Islet of Langerhans (tissue), 1 donor: ENCODE results near the gene OGFOD3.
A peak's percentile ranks its signal among the peaks of the same experiment; 100 is the strongest.
"Not testable (repeated sequence)": the region's sequence is repeated elsewhere in the genome, so short reads cannot be mapped to it uniquely, and the experiment has no call there.

Experiments used
- FAIRE-seq: peaks from one replicate; lab custom pipeline; 2011; peaks lifted over from hg19 to GRCh38; lab: Jason Lieb, UNC

OGFOD3 gene, protein sequence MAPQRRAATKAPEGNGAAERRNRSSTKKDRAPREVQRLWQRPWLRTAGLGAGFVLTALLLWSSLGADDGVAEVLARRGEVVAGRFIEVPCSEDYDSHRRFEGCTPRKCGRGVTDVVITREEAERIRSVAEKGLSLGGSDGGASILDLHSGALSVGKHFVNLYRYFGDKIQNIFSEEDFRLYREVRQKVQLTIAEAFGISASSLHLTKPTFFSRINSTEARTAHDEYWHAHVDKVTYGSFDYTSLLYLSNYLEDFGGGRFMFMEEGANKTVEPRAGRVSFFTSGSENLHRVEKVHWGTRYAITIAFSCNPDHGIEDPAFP

DNA sequence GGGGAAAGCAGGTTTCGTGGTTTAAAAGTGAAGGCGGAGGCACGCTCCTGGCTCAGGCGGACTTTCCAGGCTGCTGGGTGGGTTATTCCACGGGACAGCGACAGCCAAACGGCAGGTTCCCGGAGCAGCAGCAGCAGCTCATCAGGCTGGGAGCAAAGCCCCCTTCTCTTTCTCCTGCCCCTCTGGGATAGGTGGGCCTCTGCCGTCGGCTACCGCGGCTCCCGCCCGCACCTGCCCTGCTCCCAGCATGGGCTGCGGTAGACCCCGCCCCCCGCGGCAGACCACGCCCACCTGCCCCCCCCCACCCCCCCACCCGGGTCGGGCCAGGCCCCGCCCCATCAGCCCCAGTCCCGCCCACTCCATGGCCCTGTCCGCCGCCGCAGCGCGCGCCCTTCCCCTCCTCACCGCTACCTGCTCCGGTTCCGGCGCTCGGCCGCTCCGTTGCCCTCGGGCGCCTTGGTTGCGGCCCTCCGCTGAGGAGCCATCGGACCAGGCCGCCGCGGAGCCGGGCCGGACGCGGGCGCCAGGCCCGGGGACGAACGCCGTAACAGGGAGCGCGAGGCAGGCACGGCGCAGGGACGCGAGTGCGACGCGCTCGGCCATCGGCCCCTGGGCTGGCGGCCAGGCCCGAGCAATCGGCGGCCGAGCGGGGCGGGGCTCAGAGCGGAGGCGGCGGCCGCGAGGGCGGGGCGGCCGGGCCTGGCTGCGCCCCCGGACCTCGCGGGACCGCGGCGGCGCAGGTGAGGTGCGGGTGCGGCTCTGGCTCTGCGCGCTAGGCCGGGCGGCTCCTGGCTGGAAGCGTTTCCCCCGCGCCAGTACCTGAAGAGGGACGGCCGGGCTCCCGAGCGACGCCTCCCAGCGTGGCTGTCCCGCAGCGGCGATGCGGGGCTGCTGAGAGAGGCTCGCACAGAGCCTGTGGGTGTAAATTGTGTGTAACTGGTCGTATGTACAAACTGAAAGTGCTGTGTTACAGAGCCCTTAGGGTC is at the start of gene OGFOD3, which contains the start of gene HEXD:
Gene OGFOD3, minus strand, starts transcription at position 586 of the 986 bp plus-strand sequence. Its CDS starts 101 bp downstream, at position 485.
Gene HEXD, plus strand, starts transcription at position 347 of the 986 bp plus-strand sequence. CDS start 1,453 bp downstream, outside the sequence.
- no peak for FAIRE-seq

DNA sequence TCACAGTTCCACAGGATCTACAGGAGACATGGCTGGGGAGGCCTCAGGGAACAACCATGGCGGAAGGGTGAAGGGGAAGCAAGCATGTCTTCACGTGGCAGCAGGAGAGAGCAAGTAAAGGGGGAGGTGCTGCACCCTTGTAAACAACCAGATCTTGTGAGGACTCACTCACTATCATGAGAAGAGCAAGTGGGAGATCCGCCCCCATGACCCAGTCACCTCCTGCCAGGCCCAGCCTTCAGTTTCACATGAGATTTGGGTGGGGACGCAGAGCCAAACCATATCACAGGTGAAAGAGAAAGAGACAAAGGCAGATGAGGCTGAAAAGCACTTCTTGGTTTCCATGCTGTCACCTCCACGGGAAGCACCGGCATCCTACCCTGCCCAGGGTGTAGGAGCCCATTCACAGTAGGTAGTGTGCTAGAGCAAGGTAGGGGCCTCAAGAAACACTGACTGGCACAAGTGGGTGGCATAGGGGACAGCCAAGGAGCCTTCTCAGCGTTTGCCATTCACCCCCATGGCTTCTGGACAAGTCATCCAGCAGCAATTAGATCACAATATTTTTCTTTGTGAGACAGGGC is 46.7 kb upstream of the OGFOD3 start:
- FAIRE-seq: no peak

DNA sequence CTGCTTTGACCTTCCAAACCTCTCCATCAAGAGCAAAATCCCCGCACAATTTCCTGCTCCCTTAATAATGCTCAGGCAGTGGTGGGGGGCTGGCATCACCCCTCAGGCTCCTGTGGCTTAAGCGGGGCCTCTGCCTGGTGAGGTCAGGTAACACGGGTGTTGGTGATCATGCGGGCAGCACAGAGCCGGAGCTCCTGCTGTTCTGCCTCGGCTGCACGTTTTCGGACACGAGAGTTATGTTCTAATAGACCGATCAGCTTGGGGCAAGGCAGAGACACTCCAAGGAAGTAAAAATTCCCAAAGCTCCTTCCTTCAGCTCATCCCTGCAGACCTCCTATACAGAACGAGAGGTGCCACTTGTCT is 46.2 kb upstream of the OGFOD3 start:
- FAIRE-seq: no peak

DNA sequence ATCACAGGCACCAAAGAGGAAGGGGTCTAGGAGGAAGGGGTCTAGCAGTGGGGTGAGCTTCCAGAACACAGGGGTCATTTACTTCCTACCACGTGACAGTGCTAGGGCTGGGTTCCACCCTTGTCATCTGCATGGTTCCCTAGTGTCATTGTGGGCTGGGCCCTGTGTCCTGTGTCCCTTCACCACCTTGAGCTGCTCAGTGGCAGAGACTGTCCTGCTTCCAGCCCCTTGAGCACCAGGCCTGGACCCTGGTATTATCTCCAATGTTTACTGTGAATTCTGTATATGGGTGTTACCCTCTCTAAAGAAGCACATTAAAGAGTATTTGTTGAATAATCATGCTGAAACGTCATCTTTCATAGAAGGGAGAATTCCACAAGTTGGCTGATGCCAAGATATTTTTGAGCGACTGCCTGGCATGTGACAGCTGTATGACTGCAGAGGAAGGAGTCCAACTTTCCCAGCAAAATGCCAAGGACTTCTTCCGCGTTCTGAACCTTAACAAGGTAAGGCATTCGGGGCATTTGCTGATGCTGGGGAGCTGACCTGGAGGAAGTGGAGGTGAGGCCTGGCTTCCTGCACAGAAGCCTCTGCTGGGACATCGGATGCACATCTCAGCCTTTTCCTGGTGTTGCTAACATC is 45.7 kb upstream of the OGFOD3 start:
- FAIRE-seq: no peak

DNA sequence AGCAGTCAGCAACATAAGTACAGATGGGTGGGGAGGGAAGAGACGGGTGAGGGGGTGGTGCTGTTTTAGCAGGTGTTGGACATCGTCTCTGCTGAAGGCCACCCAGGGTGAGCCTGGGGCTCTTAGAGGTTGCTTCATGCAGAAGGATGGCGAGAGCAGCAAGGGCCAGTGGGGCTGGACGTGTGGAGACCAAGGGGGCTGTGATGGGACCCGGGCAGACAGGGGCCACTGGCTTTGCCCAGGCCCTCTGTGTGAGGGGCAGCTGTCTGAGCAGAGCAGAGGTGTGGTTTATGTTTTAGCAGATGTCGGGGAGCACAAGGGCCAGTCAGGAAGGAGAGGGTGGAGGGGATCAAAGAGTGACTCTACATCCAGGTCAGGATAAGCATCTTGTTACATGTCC is 45.0 kb upstream of the OGFOD3 start:
- no peak for FAIRE-seq

DNA sequence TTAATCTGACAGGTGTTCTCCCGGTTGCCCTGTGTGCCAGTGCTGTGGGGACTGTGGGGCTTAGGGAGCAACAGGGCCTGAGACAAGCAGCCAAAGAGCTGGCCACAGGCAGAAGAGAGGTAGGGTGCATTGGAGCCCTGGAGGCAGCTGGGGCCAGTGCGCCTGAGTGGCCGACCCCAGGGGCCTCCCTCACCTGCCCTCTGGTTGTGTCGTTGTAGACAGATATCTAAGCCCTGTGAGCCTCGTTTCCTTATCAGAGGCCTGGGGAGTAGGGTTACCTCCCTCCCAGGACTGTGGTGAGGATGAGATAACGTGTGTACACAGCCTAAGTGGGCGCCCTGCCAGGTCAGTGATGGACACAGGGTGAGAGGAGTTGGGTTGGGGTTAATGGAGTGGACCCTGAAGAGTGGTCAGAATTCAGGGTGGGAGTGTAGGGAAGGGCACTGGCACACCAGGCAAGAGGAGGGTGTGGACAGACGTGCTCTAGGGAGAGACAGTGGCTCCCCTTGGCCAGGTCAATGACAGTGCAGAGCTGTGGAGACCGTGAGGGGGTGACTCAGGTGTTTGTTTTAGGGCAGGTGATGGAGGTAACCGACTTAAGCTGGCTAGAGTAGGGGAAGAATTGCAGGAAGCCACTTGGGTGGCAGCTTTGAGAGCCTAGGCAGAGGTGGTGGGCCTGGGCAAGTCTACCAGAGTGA is 43.6 kb upstream of the OGFOD3 start:
- no peak for FAIRE-seq

DNA sequence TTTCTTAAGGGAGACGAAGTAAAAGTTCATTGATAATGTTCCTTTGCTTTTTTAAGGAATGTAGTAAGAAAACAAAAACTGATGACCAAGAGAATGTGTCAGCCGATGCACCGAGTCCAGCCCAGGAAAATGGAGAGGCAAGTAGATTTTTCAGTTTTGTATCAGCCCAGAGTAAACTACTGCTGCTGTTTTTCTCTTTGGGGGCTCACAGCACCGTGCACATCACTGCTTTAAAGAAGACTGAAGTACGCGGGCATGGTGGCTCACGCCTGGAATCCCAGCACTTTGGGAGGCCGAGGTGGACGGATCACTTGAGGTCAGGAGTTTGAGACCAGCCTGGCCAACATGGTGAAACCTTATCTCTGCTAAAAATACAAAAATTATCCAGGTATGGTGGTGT is 41.5 kb upstream of the OGFOD3 start:
- not testable (repeated sequence) for FAIRE-seq

DNA sequence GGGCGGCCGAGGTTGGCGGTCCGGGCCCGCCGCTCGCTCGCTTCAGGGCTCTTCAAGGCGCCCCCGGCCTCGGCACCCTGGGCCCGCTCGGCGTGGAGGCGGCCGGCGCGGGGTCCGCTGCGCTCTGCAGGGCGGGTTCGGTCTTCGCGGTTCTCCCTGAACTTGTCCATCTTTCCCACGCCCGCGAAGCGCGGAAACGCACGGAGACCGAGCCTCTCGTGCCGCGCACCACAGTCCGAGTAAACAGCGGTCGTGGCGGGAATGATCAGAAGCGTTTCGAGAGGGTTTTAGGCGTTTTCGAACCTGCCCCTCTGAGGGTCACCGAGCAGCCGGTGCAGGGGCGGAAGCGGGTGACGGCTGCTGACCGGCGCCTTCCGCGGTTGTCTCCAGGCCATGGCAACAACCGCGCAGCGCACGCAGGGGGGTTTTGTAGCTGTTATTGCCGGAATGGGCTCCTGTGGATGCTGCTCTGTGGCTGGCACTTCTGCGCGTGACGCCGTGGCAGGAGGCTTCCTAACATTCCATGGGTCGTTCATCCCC is 40.6 kb upstream of the OGFOD3 start:
- FAIRE-seq: no peak

DNA sequence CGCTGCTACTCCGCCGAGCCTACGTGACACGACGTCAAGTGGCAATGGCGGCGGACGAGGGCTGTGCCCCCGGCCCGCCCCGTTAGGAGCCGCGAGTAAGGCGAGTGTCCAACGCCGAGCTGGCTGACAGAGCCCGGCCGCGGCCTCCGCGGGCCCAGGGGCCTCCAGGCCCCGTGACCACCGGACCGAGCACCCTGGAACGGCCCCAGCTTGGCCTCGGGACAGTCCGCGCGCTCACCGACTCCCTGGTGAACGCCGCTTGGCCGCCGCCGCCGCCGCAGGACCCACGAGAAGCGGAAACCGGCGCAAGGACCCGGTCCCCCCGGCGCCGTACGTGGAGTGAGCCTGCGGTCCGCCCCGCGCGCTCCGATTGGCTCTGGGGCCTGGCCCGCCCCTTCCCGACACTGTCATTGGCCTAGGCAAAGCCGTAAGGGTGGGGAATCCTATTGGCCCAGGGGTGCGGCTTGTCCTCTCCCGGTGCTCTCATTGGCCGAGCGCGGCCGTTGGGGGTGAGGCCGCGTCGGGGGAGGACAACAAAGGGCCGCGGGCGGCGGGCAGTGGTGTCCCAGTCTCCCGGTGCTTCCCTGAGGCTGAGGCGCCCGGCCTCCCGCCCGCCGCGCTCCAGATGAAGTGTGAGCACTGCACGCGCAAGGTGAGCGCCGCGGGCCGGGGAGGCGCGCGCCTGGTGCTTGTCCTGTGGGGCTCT is 39.9 kb upstream of the OGFOD3 start, which contains the start of gene NARF:
Gene NARF, plus strand, starts transcription at position 563 of the 706 bp plus-strand sequence. Its CDS starts 63 bp downstream, at position 626.
- FAIRE-seq: no peak

DNA sequence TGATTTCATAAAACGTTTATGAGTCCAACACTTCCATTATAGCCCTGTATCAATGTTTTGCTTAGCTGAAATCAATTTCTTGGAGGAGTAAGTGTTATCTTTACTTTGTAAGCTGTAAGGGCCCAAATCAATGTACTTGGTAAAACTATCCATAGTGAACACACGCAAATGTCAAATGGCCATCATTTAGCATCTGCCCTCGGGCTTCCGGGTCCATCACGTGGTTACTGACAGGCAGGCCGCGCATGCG is 39.5 kb upstream of the OGFOD3 start:
- FAIRE-seq: peak; percentile 60

DNA sequence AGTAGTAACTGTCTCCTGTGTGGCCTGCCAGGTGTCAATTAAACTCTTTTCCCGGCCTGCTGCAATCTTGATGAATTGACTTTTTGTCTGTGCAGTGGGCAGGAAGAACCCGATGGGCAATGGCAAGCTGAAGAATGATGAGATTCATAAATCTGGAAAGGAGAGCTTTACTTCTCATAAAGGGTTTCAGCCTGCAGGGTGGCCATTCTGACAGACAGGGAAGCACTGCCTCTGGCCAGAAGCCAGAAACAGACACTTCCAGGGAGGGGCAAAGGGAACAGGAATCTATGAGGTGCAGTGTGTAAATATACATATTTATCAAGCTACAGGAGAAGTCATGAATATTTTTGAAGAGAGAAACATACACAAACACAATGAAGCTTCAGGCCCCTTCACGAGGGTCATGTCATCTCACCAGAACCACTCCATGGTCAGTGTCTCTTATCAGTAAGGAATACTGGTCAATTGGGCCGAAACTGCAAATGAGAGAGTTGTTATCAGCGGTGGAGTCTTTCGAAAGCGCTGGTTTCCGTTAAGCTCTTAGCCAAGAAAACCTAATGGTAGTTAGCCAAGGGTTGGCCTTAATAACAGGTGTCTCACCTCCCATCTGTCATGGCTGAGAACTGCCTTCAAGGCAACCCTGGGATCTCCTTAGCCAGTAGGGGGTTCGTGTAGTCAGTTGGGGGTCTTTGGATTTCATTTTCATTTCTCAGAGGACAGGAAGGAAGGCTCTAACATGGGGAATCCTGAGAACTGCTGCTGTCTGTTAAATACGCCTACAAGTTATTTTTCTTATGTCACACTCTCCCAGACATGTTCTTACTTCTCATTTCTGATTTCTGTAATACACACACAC is 38.9 kb upstream of the OGFOD3 start:
- FAIRE-seq: no peak

DNA sequence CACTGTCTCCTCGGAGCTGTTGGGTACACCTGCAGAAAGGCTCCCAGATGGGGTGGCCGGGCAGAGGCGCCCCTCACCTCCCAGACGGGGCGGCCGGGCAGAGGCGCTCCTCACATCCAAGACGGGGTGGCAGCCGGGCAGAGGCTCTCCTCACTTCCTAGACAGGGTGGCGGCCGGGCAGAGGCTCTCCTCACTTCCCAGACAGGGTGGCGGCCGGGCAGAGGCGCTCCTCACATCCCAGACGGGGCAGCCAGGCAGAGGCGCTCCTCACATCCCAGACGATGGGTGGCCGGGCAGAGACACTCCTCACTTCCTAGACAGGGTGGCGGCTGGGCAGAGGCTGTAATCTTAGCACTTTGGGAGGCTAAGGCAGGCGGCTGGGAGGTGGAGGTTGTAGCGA is 35.3 kb upstream of the OGFOD3 start:
- not testable (repeated sequence) for FAIRE-seq

DNA sequence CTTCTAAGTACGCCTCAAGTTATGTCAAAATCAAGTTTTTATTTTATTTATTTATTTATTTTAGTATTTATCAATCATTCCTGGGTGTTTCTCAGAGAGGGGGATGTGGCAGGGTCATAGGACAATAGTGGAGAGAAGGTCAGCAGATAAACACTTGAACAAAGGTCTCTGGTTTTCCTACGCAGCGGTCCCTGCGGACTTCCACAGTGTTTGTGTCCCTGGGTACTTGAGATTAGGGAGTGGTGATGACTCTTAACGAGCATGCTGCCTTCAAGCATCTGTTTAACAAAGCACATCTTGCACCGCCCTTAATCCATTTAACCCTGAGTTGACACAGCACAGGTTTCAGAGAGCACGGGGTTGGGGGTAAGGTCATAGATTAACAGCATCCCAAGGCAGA is 34.8 kb upstream of the OGFOD3 start:
- FAIRE-seq: not testable (repeated sequence)

DNA sequence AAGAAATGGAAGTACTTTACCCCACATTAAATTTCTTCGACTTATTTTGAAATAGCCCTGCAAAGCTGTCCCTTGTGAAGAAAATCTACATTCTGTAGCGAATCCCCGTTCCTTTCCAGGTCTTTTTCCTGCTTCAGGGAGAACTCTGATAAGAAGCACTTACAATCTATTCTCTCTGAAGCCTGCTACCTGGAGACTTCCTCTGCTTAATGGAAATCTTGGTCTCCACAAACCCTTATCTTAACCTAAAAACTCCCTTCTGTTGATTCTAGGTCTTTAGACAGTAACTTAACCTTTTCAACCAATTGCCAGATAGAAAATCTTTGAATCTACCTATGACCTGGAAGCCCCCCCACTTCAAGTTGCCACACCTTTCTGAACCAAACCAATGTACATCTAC is 33.8 kb upstream of the OGFOD3 start:
- FAIRE-seq: no peak

DNA sequence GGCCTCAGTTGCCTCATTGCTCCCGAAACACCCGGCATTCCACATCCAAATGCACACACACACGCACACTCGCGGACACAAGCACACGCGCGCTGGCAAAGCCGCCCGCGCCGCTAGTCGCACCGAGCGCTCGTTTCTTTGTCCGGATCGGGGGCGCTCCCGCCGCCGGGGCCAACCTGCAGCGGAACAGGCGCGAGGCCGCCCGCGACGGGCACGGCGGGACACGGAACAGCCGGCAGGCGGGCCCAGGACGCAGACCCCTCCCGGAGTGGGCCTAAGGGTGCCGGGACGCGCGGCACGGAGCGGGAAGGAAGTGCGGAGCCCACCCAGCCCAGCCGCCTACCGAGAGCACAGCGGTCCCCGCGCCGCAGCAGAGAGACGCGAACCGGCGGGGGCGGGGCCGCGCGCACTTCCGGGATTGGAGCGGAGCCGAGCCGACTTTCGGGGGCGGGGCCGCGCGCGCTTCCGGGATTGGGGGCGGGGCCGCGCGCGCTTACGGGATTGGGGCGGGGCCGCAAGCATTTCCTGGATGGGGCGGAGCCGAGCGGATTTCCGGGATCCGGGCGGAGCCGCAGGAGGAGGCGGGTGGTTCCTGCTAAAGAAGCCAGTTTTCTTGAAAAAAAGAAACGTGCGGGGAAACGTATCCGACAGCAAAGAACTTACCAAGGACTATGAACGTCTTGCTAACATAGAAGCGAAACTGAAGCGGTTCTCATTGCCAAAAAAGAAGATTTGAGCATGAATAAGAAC is 32.1 kb upstream of the OGFOD3 start, which contains the start of gene CYBC1:
Gene CYBC1, minus strand, starts transcription at position 396 of the 750 bp plus-strand sequence. CDS start 1,498 bp downstream, outside the sequence.
- no peak for FAIRE-seq

DNA sequence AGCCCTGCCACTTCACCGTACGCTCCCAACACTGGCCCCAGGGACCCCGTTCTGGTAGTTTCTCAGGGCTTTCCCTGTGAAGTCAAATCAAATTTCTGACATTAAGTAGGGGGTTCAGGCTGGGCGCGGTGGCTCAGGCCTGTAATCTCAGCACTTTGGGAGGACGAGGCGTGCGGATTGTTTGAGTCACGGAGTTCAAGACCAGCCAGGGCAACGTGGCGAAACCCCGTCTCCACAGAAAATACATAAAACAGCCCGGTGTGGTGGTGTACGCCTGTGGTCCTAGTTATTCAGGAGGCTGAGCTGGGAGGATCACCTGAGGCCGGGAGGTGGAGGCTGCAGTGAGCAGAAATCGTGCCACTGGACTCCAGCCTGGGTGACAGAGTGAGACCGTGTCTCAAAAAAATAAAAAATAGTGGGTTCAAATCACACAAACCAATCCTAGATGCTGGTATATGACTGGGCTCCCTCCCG is 31.5 kb upstream of the OGFOD3 start:
- FAIRE-seq: no peak

DNA sequence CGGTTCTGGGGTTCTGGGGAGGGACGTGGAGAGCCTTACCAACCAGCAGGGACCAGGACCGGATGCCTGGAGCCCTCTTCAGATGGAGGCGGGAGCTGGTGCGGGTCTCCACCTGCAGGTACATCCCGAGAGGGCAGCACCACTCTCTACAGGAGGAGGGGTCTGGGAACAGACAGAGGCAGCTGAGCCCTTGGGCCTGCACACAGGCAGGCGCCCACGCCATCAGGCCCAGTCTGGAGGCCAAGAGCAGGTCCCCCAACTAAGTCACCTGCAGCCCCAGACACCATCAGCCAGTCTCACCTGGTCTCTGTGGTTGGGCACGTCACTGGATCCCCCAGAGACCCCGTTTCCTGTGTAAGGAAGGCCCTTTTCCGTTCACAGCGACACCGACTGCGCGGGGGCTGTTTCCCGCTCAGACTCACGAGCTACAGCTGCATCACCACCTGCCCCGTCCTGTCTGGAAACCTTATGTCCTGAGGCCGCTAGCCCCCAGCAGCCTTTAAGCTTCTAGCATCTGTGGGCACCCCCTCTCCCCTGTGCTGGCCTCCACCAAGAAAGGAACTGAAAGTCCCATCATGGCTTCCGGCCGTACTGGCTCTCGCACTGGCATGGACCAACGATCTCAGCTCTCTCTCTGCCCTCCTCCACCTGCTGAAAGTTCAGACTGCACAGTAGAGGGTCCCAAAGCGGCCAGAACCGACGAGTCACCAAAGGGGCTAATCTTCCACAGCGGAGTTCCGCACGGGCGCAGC is 30.9 kb upstream of the OGFOD3 start:
- no peak for FAIRE-seq

DNA sequence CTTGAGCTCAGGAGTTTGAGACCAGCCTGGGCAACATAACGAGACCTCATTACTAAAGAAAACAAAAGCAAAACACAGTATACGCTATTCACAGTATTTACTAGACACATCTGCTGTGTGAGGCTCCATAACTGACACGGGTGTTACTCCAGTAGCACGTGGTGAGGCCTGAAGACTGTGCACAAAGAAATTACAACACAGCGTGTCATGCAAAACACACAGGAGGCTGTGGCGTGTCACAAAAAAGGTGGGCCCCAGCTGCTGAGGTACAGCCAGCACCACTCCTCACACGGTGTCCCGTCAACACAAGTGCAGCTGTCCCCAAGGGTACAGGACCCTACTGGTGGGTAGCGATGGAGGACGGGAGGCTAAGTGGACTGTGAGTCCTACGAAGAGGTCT is 29.5 kb upstream of the OGFOD3 start:
- FAIRE-seq: no peak
